Mucosa of stomach (tissue), 1 donor: ENCODE results near the gene AMDHD2.
"Not testable (repeated sequence)": the region's sequence is repeated elsewhere in the genome, so short reads cannot be mapped to it uniquely, and the experiment has no call there.

Experiments
- H3K27me3 ChIP-seq: one replicate; pipeline ENCODE4 v1.7.0; 2013; ENCODE audit warnings: mild to moderate bottlenecking, low read length; ENCODE audit not compliant: control insufficient read depth, insufficient read depth
- H3K36me3 ChIP-seq: one replicate; pipeline ENCODE4 v1.7.0; 2013; ENCODE audit warnings: low read length; ENCODE audit not compliant: control insufficient read depth, insufficient read depth
- H3K4me1 ChIP-seq: one replicate; pipeline ENCODE4 v1.7.0; 2013; ENCODE audit warnings: mild to moderate bottlenecking, low read length; ENCODE audit not compliant: control insufficient read depth, insufficient read depth
- H3K4me3 ChIP-seq: one replicate; pipeline ENCODE4 v1.7.0; 2013; ENCODE audit warnings: low read length
- H3K9ac ChIP-seq: one replicate; pipeline ENCODE4 v1.7.0; 2013; ENCODE audit warnings: mild to moderate bottlenecking, low read length, moderate library complexity
- H3K9me3 ChIP-seq: one replicate; pipeline ENCODE4 v1.7.0; 2013; ENCODE audit warnings: mild to moderate bottlenecking, low read length, moderate library complexity; ENCODE audit not compliant: control insufficient read depth
- donor health status: Pancreatic carcinoma.

AMDHD2 gene

GRCh38 chr16:2476345-2476720 is 43.8 kb upstream of the AMDHD2 start:
- H3K27me3 ChIP-seq = peaks cover 22% of the 10 kb centered on the region
- H3K9me3 ChIP-seq = no peaks in the 10 kb centered on the region
- peak overlapping the region; percentile 31 for H3K4me3 ChIP-seq
- peaks cover 25% of the 10 kb centered on the region for H3K4me1 ChIP-seq
- H3K36me3 ChIP-seq = no peaks in the 10 kb centered on the region
- H3K9ac ChIP-seq = no peak overlapping the region

GRCh38 chr16:2476741-2477140 is 43.4 kb upstream of the AMDHD2 start:
- no peak overlapping the region for H3K4me3 ChIP-seq
- H3K36me3 ChIP-seq = no peaks in the 10 kb centered on the region
- H3K9ac ChIP-seq = no peak overlapping the region
- H3K27me3 ChIP-seq = peaks cover 18% of the 10 kb centered on the region
- peaks cover 25% of the 10 kb centered on the region for H3K4me1 ChIP-seq
- H3K9me3 ChIP-seq = no peaks in the 10 kb centered on the region

GRCh38 chr16:2477327-2477726 is 42.8 kb upstream of the AMDHD2 start:
- H3K4me1 ChIP-seq = peaks cover 25% of the 10 kb centered on the region
- H3K4me3 ChIP-seq = no peak overlapping the region
- H3K36me3 ChIP-seq = no peaks in the 10 kb centered on the region
- H3K9ac ChIP-seq = no peak overlapping the region
- H3K27me3 ChIP-seq = peaks cover 12% of the 10 kb centered on the region
- no peaks in the 10 kb centered on the region for H3K9me3 ChIP-seq

GRCh38 chr16:2478279-2478678 is 41.9 kb upstream of the AMDHD2 start:
- Histone ChIP-seq H3K36me3 (no peaks in the 10 kb centered on the region), H3K27me3 (peaks cover 3% of the 10 kb centered on the region), H3K9me3 (no peaks in the 10 kb centered on the region), H3K9ac (no peak overlapping the region), H3K4me3 (no peak overlapping the region), H3K4me1 (peaks cover 22% of the 10 kb centered on the region)

DNA sequence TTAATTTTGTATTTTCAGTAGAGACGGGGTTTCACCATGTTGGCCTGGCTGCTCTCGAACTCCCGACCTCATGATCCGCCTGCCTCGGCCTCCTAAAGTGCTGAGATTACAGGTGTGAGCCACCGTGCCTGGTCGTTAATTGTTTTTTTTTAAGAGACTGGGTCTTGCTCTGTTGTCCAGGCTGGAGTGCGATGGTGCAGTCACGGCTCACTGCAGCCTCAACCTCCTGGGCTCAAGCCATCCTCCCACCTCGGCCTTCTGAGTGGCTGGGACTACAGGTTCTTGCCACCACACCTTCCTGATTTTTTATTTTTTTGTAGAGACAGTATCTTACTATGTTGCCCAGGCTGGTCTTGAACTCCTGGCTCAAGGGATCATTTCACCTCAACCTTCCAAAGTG is 40.2 kb upstream of the AMDHD2 start:
- H3K4me1 ChIP-seq = peaks cover 12% of the 10 kb centered on the region
- not testable (repeated sequence) for H3K9me3 ChIP-seq, H3K36me3 ChIP-seq, H3K4me3 ChIP-seq, H3K27me3 ChIP-seq, H3K9ac ChIP-seq

DNA sequence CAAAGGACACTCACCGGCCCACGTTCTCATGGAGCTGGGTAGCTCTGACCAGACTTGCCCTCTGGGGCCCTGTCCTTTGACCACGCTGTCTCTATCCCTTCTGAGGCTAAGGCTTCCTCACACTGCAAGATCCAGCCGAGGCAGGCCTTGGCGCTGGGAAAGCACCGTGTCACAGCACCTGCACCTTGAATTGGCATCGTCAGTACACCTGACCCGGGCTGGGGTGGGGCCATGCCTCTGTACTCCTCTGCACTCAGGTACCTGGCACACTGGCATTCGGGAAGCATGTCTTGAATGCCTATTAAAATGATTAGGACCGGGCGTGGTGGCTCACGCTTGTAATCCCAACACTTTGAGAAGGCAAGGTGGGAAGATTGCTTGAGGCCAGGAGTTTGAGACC is 39.2 kb upstream of the AMDHD2 start:
- Histone ChIP-seq H3K27me3 (no peaks in the 10 kb centered on the region), H3K9me3 (no peaks in the 10 kb centered on the region), H3K4me1 (peaks cover 7% of the 10 kb centered on the region), H3K9ac (peak overlapping the region; percentile 9), H3K36me3 (no peaks in the 10 kb centered on the region), H3K4me3 (no peak overlapping the region)

- Histone ChIP-seq H3K36me3 (no peaks in the 10 kb centered on the region), H3K27me3 (no peaks in the 10 kb centered on the region), H3K4me1 (peaks cover under 1% of the 10 kb centered on the region), H3K9me3 (no peaks in the 10 kb centered on the region), H3K9ac (no peak overlapping the region), H3K4me3 (no peak overlapping the region)
Observed at GRCh38 chr16:2481676-2482075, 38.5 kb upstream of the AMDHD2 start.

DNA sequence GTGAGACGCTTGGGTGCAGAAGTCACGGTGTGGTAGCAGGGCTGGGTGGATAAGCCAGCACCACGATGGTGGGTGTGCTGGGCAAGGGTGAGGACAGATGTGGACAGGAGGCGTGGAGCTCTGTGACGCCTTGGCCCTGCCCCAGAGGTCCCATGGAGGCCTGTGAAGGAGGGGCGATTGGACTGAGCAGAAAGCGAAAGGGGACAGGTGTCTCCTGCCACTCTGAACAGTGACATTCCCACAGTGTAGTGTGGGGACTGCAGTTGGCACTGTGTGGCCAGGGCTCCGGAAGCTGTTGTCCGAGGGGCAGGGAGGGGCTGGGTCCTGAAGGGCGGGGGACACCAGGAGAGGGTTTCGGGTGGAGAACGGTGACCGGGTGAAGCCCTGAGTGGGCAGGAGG is 37.9 kb upstream of the AMDHD2 start:
- H3K4me3 ChIP-seq = no peak overlapping the region
- peaks cover 5% of the 10 kb centered on the region for H3K4me1 ChIP-seq
- no peaks in the 10 kb centered on the region for H3K9me3 ChIP-seq
- H3K27me3 ChIP-seq = no peaks in the 10 kb centered on the region
- H3K9ac ChIP-seq = no peak overlapping the region
- H3K36me3 ChIP-seq = no peaks in the 10 kb centered on the region

- H3K27me3 ChIP-seq = no peaks in the 10 kb centered on the region
- H3K9me3 ChIP-seq = no peaks in the 10 kb centered on the region
- H3K4me3 ChIP-seq = no peak overlapping the region
- H3K9ac ChIP-seq = peak overlapping the region; percentile 39
- peaks cover 7% of the 10 kb centered on the region for H3K4me1 ChIP-seq
- H3K36me3 ChIP-seq = no peaks in the 10 kb centered on the region
Observed at GRCh38 chr16:2482708-2483534, 37.2 kb upstream of the AMDHD2 start.

GRCh38 chr16:2483939-2484897 is 36.0 kb upstream of the AMDHD2 start:
- Histone ChIP-seq H3K4me1 (peaks cover 7% of the 10 kb centered on the region), H3K9ac (no peak overlapping the region), H3K9me3 (no peaks in the 10 kb centered on the region), H3K36me3 (no peaks in the 10 kb centered on the region), H3K4me3 (no peak overlapping the region), H3K27me3 (no peaks in the 10 kb centered on the region)

DNA sequence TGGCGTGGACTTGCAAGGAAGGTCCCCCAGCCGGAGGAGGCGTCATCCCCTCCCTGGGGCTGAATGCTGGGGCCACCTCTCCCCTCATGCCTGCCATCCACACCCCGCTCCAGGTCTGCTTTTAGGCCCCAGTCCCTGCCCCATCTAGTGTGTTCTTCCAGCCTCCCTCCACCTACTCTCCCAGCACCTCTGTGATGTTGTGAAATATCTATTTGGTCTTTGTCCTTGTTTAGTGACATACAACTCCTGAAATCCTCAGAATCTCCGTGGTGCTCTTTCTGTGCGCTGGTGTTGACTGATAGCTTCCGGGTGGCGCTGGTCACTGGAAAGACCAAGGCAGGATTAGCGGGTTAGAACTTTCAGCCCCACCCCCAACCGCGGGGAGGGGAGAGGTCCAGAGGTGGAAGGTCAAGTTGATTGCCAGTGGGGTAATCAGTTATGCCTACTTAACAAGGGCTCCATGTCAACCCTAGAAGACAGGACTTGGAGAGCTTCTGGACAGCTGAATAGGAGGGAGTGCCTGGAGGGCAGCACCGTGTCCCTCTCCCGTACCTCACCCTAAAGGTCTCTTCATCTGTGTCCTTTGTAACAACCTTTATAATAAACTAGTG is 35.2 kb upstream of the AMDHD2 start:
- Histone ChIP-seq H3K9ac (no peak overlapping the region), H3K27me3 (no peaks in the 10 kb centered on the region), H3K4me1 (peaks cover 7% of the 10 kb centered on the region), H3K36me3 (no peaks in the 10 kb centered on the region), H3K9me3 (no peaks in the 10 kb centered on the region), H3K4me3 (no peak overlapping the region)
